ENCODE results near the gene REV3L. TPM values are rescaled to one million over a fixed set of nuclear protein-coding genes. Genes with fewer than 3 reads are reported as not detected.

REV3L gene
- polyA plus RNA-seq, 1 of the 3 experiments (the other 2 are of a cell fraction) = 7.3 TPM

DNA sequence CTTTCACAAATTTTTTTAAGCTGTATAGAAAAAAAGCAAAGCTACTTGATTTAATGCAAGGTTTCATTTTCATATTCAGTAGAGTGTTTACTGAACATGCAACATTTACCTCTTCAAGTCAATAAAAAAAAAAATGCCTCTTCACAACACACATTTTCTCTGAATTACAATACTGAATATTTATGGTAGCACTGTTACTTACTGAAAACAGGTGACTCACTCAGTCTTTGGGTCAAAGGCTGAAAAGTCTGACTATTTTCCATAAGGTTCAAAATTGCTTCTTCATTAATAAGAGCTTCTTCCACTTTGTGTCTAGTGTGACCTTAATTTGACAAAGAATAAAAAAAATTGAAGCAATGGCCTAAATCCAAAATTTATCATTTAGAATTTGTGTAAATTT is 101.9 kb downstream of the REV3L start:
- no peaks in the 10 kb centered on the region for H4K20me1 ChIP-seq (ENCODE audit: insufficient read depth)
- CTCF ChIA-PET = interaction anchor here (1.3 kb wide), 1 partner anchor 8 kb away, joined by 3 read pairs; no protein-coding TSS in a partner anchor
- no peaks in the 10 kb centered on the region for H3K9me3 ChIP-seq
- H3K27me3 ChIP-seq (ENCODE audit: insufficient read depth) = no peaks in the 10 kb centered on the region
- H3K4me1 ChIP-seq (ENCODE audit: control insufficient read depth in 1 of 2, insufficient read depth in 2 of 2, low read depth in 1 of 2, low read length in 1 of 2) = no peaks in the 10 kb centered on the region
- H3K79me2 ChIP-seq (ENCODE audit: insufficient read depth) = 0 out of 2 replicates have a peak, but pooled peaks cover 5% of the 10 kb centered on the region
- H3K27ac ChIP-seq (ENCODE audit: low read depth in 2 of 2, low read length in 1 of 2) = no peak overlapping the region
- no peaks in the 10 kb centered on the region for H3K9me2 ChIP-seq
- H3F3A ChIP-seq (replicated peaks; ENCODE audit: insufficient read depth) = peaks cover 8% of the 10 kb centered on the region
- H3K36me3 ChIP-seq (replicated peaks in 1 of 2; ENCODE audit: control insufficient read depth in 1 of 2, insufficient read depth in 2 of 2, low read length in 1 of 2) = peaks cover 56 to 59% of the 10 kb centered on the region in 2 experiments
- DNase-seq = no peak
- no peak overlapping the region for H3K4me2 ChIP-seq
- H3K9ac ChIP-seq = no peak overlapping the region
- H3K4me3 ChIP-seq (ENCODE audit: low read depth in 2 of 2, low read length in 1 of 2) = no peak overlapping the region
- no peak for TF ChIP-seq NRF1 (IDR thresholded peaks at IDR 0.05; ENCODE audit: low read depth, low read length)
- no peak for TF ChIP-seq ELF1 (IDR thresholded peaks at IDR 0.05)
- no peak for TF ChIP-seq TCF12 (IDR thresholded peaks at IDR 0.05)
- TF ChIP-seq, protein P1, sequence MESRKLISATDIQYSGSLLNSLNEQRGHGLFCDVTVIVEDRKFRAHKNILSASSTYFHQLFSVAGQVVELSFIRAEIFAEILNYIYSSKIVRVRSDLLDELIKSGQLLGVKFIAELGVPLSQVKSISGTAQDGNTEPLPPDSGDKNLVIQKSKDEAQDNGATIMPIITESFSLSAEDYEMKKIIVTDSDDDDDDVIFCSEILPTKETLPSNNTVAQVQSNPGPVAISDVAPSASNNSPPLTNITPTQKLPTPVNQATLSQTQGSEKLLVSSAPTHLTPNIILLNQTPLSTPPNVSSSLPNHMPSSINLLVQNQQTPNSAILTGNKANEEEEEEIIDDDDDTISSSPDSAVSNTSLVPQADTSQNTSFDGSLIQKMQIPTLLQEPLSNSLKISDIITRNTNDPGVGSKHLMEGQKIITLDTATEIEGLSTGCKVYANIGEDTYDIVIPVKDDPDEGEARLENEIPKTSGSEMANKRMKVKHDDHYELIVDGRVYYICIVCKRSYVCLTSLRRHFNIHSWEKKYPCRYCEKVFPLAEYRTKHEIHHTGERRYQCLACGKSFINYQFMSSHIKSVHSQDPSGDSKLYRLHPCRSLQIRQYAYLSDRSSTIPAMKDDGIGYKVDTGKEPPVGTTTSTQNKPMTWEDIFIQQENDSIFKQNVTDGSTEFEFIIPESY (IDR thresholded peaks at IDR 0.05; ENCODE audit: borderline replicate concordance, low read depth) = no peak
- no peak for TF ChIP-seq GABPA (IDR thresholded peaks at IDR 0.05; ENCODE audit: low read depth)
- TF ChIP-seq, protein P2, sequence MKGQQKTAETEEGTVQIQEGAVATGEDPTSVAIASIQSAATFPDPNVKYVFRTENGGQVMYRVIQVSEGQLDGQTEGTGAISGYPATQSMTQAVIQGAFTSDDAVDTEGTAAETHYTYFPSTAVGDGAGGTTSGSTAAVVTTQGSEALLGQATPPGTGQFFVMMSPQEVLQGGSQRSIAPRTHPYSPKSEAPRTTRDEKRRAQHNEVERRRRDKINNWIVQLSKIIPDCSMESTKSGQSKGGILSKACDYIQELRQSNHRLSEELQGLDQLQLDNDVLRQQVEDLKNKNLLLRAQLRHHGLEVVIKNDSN (IDR thresholded peaks at IDR 0.05; ENCODE audit: borderline replicate concordance, low read depth) = no peak
- no peak for TF ChIP-seq EZH2phosphoT487 (IDR thresholded peaks at IDR 0.05; ENCODE audit: borderline replicate concordance, low read depth)
- TF ChIP-seq POLR2AphosphoS5 (IDR thresholded peaks at IDR 0.05; ENCODE audit: low read depth, low read length) = no peak
- TF ChIP-seq MXI1 (IDR thresholded peaks at IDR 0.05; ENCODE audit: low read depth, low read length) = no peak
- TF ChIP-seq TAF1 (IDR thresholded peaks at IDR 0.05; ENCODE audit: borderline replicate concordance, low read depth, low read length) = no peak
- H2AFZ ChIP-seq (ENCODE audit: low read depth) = no peak overlapping the region
- POLR2A ChIA-PET = no interaction called here

DNA sequence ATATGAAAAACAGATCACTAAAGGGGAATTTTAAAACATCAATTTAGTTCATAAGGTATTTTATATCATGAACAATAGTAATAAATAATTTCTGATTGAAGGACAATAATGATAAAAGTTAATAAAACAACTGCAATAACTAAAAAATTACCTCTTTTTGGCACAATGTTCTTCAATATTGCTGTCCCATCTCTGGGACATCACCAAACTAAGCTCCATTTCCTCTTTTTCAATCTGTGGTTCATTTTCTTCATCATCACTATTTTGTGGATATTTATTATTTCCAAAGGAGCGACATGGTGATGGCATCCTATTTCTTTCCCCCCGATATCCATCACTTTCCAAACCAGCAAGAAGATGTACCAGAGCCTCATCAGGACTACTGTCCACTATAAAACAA is 103.2 kb downstream of the REV3L start:
- peaks cover 59 to 62% of the 10 kb centered on the region in 2 experiments for H3K36me3 ChIP-seq (replicated peaks in 1 of 2; ENCODE audit: control insufficient read depth in 1 of 2, insufficient read depth in 2 of 2, low read length in 1 of 2)
- H3K9me3 ChIP-seq = no peaks in the 10 kb centered on the region
- 100% methylated on average over 2 of the region's 2 CpGs for WGBS (ENCODE audit: low lambda C conversion rate)

More for the DNA sequence above, 103.2 kb downstream of the REV3L start:
- Histone ChIP-seq H3K4me1 (ENCODE audit: control insufficient read depth in 1 of 2, insufficient read depth in 2 of 2, low read depth in 1 of 2, low read length in 1 of 2) (no peaks in the 10 kb centered on the region), H3K4me2 (no peak overlapping the region), H3K79me2 (ENCODE audit: insufficient read depth) (0 out of 2 replicates have a peak, but pooled peaks cover 5% of the 10 kb centered on the region), H3K9me2 (no peaks in the 10 kb centered on the region), H3F3A (replicated peaks; ENCODE audit: insufficient read depth) (peaks cover 6% of the 10 kb centered on the region), H2AFZ (ENCODE audit: low read depth) (no peak overlapping the region), H3K27me3 (ENCODE audit: insufficient read depth) (no peaks in the 10 kb centered on the region), H4K20me1 (ENCODE audit: insufficient read depth) (no peaks in the 10 kb centered on the region), H3K9ac (no peak overlapping the region), H3K27ac (ENCODE audit: low read depth in 2 of 2, low read length in 1 of 2) (no peak overlapping the region), H3K4me3 (ENCODE audit: low read depth in 2 of 2, low read length in 1 of 2) (no peak overlapping the region)
- ChIA-PET POLR2A (no interaction called here), CTCF (interaction anchor here (0.7 kb wide), 1 partner anchor 432 kb away, joined by 3 read pairs; no protein-coding TSS in a partner anchor)
- TF ChIP-seq RXRA (IDR thresholded peaks at IDR 0.05; ENCODE audit: borderline replicate concordance, low read depth) (no peak), FOXJ3 (CRISPR knock-in tag; IDR thresholded peaks at IDR 0.05) (no peak), SMC3 (IDR thresholded peaks at IDR 0.05; ENCODE audit: low read depth, low read length) (no peak), FOSL2 (IDR thresholded peaks at IDR 0.05; ENCODE audit: borderline replicate concordance, low read depth) (no peak), GABPA (IDR thresholded peaks at IDR 0.05; ENCODE audit: low read depth) (no peak), JUND (IDR thresholded peaks at IDR 0.05) (no peak), YY1 (IDR thresholded peaks at IDR 0.05; ENCODE audit: low read depth) (no peak)
- TF ChIP-seq, protein P3, sequence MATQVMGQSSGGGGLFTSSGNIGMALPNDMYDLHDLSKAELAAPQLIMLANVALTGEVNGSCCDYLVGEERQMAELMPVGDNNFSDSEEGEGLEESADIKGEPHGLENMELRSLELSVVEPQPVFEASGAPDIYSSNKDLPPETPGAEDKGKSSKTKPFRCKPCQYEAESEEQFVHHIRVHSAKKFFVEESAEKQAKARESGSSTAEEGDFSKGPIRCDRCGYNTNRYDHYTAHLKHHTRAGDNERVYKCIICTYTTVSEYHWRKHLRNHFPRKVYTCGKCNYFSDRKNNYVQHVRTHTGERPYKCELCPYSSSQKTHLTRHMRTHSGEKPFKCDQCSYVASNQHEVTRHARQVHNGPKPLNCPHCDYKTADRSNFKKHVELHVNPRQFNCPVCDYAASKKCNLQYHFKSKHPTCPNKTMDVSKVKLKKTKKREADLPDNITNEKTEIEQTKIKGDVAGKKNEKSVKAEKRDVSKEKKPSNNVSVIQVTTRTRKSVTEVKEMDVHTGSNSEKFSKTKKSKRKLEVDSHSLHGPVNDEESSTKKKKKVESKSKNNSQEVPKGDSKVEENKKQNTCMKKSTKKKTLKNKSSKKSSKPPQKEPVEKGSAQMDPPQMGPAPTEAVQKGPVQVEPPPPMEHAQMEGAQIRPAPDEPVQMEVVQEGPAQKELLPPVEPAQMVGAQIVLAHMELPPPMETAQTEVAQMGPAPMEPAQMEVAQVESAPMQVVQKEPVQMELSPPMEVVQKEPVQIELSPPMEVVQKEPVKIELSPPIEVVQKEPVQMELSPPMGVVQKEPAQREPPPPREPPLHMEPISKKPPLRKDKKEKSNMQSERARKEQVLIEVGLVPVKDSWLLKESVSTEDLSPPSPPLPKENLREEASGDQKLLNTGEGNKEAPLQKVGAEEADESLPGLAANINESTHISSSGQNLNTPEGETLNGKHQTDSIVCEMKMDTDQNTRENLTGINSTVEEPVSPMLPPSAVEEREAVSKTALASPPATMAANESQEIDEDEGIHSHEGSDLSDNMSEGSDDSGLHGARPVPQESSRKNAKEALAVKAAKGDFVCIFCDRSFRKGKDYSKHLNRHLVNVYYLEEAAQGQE (IDR thresholded peaks at IDR 0.05; ENCODE audit: low read depth, low read length) = no peak
- TF ChIP-seq, protein P4, sequence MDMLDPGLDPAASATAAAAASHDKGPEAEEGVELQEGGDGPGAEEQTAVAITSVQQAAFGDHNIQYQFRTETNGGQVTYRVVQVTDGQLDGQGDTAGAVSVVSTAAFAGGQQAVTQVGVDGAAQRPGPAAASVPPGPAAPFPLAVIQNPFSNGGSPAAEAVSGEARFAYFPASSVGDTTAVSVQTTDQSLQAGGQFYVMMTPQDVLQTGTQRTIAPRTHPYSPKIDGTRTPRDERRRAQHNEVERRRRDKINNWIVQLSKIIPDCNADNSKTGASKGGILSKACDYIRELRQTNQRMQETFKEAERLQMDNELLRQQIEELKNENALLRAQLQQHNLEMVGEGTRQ (IDR thresholded peaks at IDR 0.05; ENCODE audit: borderline replicate concordance, low read depth, low read length) = no peak
- TF ChIP-seq, protein P5, sequence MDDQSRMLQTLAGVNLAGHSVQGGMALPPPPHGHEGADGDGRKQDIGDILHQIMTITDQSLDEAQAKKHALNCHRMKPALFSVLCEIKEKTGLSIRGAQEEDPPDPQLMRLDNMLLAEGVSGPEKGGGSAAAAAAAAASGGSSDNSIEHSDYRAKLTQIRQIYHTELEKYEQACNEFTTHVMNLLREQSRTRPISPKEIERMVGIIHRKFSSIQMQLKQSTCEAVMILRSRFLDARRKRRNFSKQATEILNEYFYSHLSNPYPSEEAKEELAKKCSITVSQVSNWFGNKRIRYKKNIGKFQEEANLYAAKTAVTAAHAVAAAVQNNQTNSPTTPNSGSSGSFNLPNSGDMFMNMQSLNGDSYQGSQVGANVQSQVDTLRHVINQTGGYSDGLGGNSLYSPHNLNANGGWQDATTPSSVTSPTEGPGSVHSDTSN (IDR thresholded peaks at IDR 0.05) = no peak
- no peak for DNase-seq
